Heart right ventricle (tissue), 16 donors: ENCODE measurements around the gene CD300LF. TPM values are rescaled to one million over a fixed set of nuclear protein-coding genes. Genes with fewer than 3 reads are reported as not detected.

ENCODE experiments used
- ATAC-seq, 8 donors: fragments of 200-7000 bp; cut with Tn5 transposase; one replicate each; pipeline ENCODE4 v1.9.1; 2020; ENCODE audit warnings: mild to moderate bottlenecking in 8 of 8, moderate library complexity in 8 of 8, moderate number of reproducible peaks in 1 of 8
- DNase-seq, 2 donors: peaks; one replicate each; pipeline ENCODE4 v3.0.0-alpha.2; 2020
- H3K27ac ChIP-seq, 10 donors: fragments of 200-600 bp; sonication (generic) in 2 of 10; one replicate each; pipeline versions ENCODE4 v1.5.0 to v1.8.0; 2020 to 2022; ENCODE audit warnings: mild to moderate bottlenecking in 3 of 10
- H3K27me3 ChIP-seq, 7 donors: fragments of 200-600 bp; one replicate each; pipeline ENCODE4 v1.8.0; 2021 to 2022; ENCODE audit warnings: mild to moderate bottlenecking in 2 of 7
- H3K36me3 ChIP-seq, 9 donors: fragments of 200-600 bp; sonication (generic) in 1 of 9; one replicate each; pipeline versions ENCODE4 v1.5.0 to v1.8.0; 2020 to 2022; ENCODE audit warnings: mild to moderate bottlenecking in 2 of 9
- H3K4me1 ChIP-seq, 9 donors: fragments of 200-600 bp; sonication (generic) in 1 of 9; one replicate each; pipeline versions ENCODE4 v1.5.0 to v1.8.0; 2020 to 2022; ENCODE audit warnings: mild to moderate bottlenecking in 4 of 9
- H3K4me3 ChIP-seq, 10 donors: fragments of 200-600 bp; sonication (generic) in 2 of 10; one replicate each; pipeline versions ENCODE4 v1.5.0 to v1.8.0; 2020 to 2022; ENCODE audit warnings: mild to moderate bottlenecking in 7 of 10, moderate library complexity in 2 of 10
- H3K9me3 ChIP-seq, 11 donors: fragments of 200-600 bp in 10 of 11; sonication (generic) in 2 of 11; one replicate each; pipeline versions ENCODE4 v1.5.0 to v1.8.0; 2013 to 2022; ENCODE audit warnings: mild to moderate bottlenecking in 2 of 11, control low read depth in 1 of 11, moderate library complexity in 1 of 11
- CTCF ChIP-seq, 9 donors: fragments of 200-600 bp; sonication (generic) in 2 of 9; IDR thresholded peaks; one replicate each; pipeline versions ENCODE4 v1.5.0 to v1.8.0; 2021 to 2022; ENCODE audit warnings: antibody characterized with exemption in 9 of 9, mild to moderate bottlenecking in 5 of 9, moderate library complexity in 1 of 9
- WGBS, 2 donors: extraction: QIAGEN DNeasy Blood & Tissue Kit; methylation state at CpG; one replicate each; pipeline ENCODE4 v1.1.7; 2013; ENCODE audit warnings: inconsistent platforms in 1 of 2; 5-methylcytosine and 5-hydroxymethylcytosine counted together
- intact Hi-C, 10 donors: fragments of 100-400 bp; cut with DNase I; formaldehyde crosslinking; loops; one replicate each; pipeline versions ENCODE4 v1.11.1 to v1.14.2; 2022
- polyA plus RNA-seq, 2 donors: library from polyadenylated mRNA; stranded (reverse); fragments of 200-250 nt; gene quantifications; one replicate each; pipeline ENCODE4 v1.2.3, GENCODE V29; 2013
- total RNA-seq, 10 donors: library from RNA; stranded (reverse); fragmentation: NEBNext Ultra II Directional in 3 of 10; extraction: Animal tissue kit (Norgen Biotek cat#: 25700) in 3 of 10; gene quantifications; one replicate each; pipeline versions ENCODE4 v1.2.1 to v1.2.4, GENCODE V29; 2021 to 2023
- donor health status: Arrhythmogenic right ventricular cardiomyopathy.
- donor health status: ischemic (EF 13 %, LVEDD 7.1; RV severe dilation, severe dysfunction).
- donor health status: healthy with polysubstance abuse.
- donor health status: DM: no; HTN: yes; CAD: no.
- donor health status: DM: no; HTN: no; CAD: no.
- donor health status: ischemic (EF 25% LVEDD 6.9; RV normal size, moderate dysfunction).
- donor health status: ischemic (EF 25% LVEDD 5.7; RV mildly dilated, moderate dysfunction).
- donor health status: healthy.
- donor health status: DM: yes; HTN: yes; CAD: no.
- donor health status: Ischemic cardiomyopathy.
- donor health status: ischemic (EF 35%, LVEDD 5.7; RV mildly dilated, moderate dysfunction).
- donor health status: nonischemic (EF 11% LVEDD 7.7; RV severe dilation, severe dysfunction).
- donor health status: DM: yes; HTN: yes; CAD: no.
- donor health status: PGD.
- donor health status: ischemic (EF 29% LVEDD 5.4; RV normal size, mild dysfunction).
- donor health status: nonischemic (EF 23%, LVEDD 6.1; RV moderate dilation, normal function).

The CD300LF gene
- total and polyA plus RNA-seq, 12 donors = 0.13 to 4.5 (median 0.34) TPM; not detected in 3

- intact Hi-C loops = no loop called here
- no peak for DNase-seq
- H3K27me3 ChIP-seq = no peaks in the 10 kb centered on the region
- H3K4me3 ChIP-seq = no peak overlapping the region
- ATAC-seq = no peak
- H3K27ac ChIP-seq = no peak overlapping the region
- H3K9me3 ChIP-seq = no peaks in the 10 kb centered on the region
- peaks cover 0 to 9% (median 0%) of the 10 kb centered on the region in 9 donors for H3K36me3 ChIP-seq
- WGBS, 2 donors = 90 to 92% methylated on average over 7 of the region's 7 CpGs
- H3K4me1 ChIP-seq = peaks cover 14 to 73% (median 45%) of the 10 kb centered on the region in 9 donors
- TF ChIP-seq CTCF (IDR thresholded peaks at IDR 0.05) = no peak
These were observed 40.2 kb upstream of the CD300LF start for GRCh38 chr17:74752822-74753401.

GRCh38 chr17:74752415-74752814 is 39.7 kb upstream of the CD300LF start:
- Histone ChIP-seq H3K27ac (peak overlapping the region in 1 of 10 donors; percentile 77), H3K27me3 (no peaks in the 10 kb centered on the region), H3K4me1 (peaks cover 14 to 73% (median 45%) of the 10 kb centered on the region in 9 donors), H3K9me3 (no peaks in the 10 kb centered on the region), H3K36me3 (peaks cover 0 to 9% (median 0%) of the 10 kb centered on the region in 9 donors), H3K4me3 (peak overlapping the region in 1 of 10 donors; percentile 95)
- TF ChIP-seq CTCF (IDR thresholded peaks at IDR 0.05) = no peak
- no peak for ATAC-seq
- DNase-seq = no peak
- intact Hi-C loops = no loop called here
- WGBS, 2 donors = 88 to 90% methylated on average over 9 of the region's 9 CpGs

GRCh38 chr17:74750327-74751069 is 37.8 kb upstream of the CD300LF start:
- Histone ChIP-seq H3K4me3 (peak overlapping the region in 9 of 10 donors; percentile 81 to 95 (median 88)), H3K27ac (peak overlapping the region in 8 of 10 donors; percentile 57 to 92 (median 84)), H3K27me3 (no peaks in the 10 kb centered on the region), H3K9me3 (no peaks in the 10 kb centered on the region), H3K4me1 (peaks cover 7 to 71% (median 36%) of the 10 kb centered on the region in 9 donors), H3K36me3 (peaks cover 0 to 9% (median 0%) of the 10 kb centered on the region in 9 donors)
- DNase-seq (no peak), ATAC-seq (peak in 3 of 8 donors; percentile 12 to 24 (median 13))
- no peak for TF ChIP-seq CTCF (IDR thresholded peaks at IDR 0.05)
- intact Hi-C loops = no loop called here
- 63 to 81% methylated on average over 13 of the region's 13 CpGs for WGBS, 2 donors

- Histone ChIP-seq H3K36me3 (peaks cover 0 to 8% (median 0%) of the 10 kb centered on the region in 9 donors), H3K27me3 (no peaks in the 10 kb centered on the region), H3K27ac (peak overlapping the region in 8 of 10 donors; percentile 57 to 92 (median 84)), H3K4me3 (peak overlapping the region; percentile 68 to 95 (median 88)), H3K9me3 (no peaks in the 10 kb centered on the region), H3K4me1 (peaks cover 7 to 76% (median 40%) of the 10 kb centered on the region in 9 donors)
- TF ChIP-seq CTCF (IDR thresholded peaks at IDR 0.05) = no peak
- 70 to 83% methylated on average over 6 of the region's 6 CpGs for WGBS, 2 donors
- DNase-seq = no peak
- intact Hi-C loops = no loop called here
- ATAC-seq = peak in 1 of 8 donors; percentile 1
These were observed 37.3 kb upstream of the CD300LF start for GRCh38 chr17:74750039-74750326.
